HepG2 (cell line): ENCODE results near the gene SIX4.

Experiments used
- NFE2L1 ChIP-seq: sonication (generic); formaldehyde crosslinking; IDR thresholded peaks from 2 replicates; pipeline ENCODE4 v1.4.0; 2020; ENCODE audit warnings: missing genetic modification reagents, mild to moderate bottlenecking, borderline replicate concordance
- NR1H2 ChIP-seq: sonication (generic); formaldehyde crosslinking; IDR thresholded peaks from 2 replicates; pipeline ENCODE4 v1.8.1; 2022; ENCODE audit warnings: low read depth, missing genetic modification reagents, borderline replicate concordance
- RFX5 ChIP-seq: IDR thresholded peaks from 2 replicates; pipeline ENCODE4 v1.6.1; 2011; ENCODE audit warnings: low read depth, low read length, improper control_type of control experiment
- SRSF1 ChIP-seq: fragments of 200-400 bp; formaldehyde crosslinking; optimal IDR thresholded peaks from 2 replicates; pipeline ENCODE3; 2017; ENCODE audit warnings: mild to moderate bottlenecking, low read depth, low read length, moderate library complexity
- SSRP1 ChIP-seq: IDR thresholded peaks from 2 replicates; pipeline ENCODE4 v1.6.1; 2016; ENCODE audit warnings: control low read depth
- TF ChIP-seq, protein P1 (sequence below): sonication (generic); formaldehyde crosslinking; IDR thresholded peaks from 2 replicates; pipeline ENCODE4 v1.9.0; 2022; ENCODE audit warnings: low read depth, missing genetic modification reagents

- no peak for TF ChIP-seq SSRP1 (CRISPR knock-in tag)
- TF ChIP-seq NFE2L1 (CRISPR knock-in tag), result no peak
- TF ChIP-seq SRSF1, result no peak
- no peak for TF ChIP-seq NR1H2
- TF ChIP-seq, protein P1, sequence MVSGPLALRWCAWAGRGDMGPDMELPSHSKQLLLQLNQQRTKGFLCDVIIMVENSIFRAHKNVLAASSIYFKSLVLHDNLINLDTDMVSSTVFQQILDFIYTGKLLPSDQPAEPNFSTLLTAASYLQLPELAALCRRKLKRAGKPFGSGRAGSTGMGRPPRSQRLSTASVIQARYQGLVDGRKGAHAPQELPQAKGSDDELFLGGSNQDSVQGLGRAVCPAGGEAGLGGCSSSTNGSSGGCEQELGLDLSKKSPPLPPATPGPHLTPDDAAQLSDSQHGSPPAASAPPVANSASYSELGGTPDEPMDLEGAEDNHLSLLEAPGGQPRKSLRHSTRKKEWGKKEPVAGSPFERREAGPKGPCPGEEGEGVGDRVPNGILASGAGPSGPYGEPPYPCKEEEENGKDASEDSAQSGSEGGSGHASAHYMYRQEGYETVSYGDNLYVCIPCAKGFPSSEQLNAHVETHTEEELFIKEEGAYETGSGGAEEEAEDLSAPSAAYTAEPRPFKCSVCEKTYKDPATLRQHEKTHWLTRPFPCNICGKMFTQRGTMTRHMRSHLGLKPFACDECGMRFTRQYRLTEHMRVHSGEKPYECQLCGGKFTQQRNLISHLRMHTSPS (CRISPR knock-in tag), result no peak
- TF ChIP-seq RFX5, result no peak
Measured at GRCh38 chr14:60771117-60771516, 47.0 kb upstream of the SIX4 start.
